G401.6 (cell line): ENCODE data around the gene COQ6.
"Not testable (repeated sequence)": the region's sequence is repeated elsewhere in the genome, so short reads cannot be mapped to it uniquely, and the experiment has no call there.

Source experiments
- FAIRE-seq: peaks from 2 replicates; lab custom pipeline; 2012; peaks lifted over from hg19 to GRCh38; lab: Jason Lieb, UNC

The COQ6 gene

DNA sequence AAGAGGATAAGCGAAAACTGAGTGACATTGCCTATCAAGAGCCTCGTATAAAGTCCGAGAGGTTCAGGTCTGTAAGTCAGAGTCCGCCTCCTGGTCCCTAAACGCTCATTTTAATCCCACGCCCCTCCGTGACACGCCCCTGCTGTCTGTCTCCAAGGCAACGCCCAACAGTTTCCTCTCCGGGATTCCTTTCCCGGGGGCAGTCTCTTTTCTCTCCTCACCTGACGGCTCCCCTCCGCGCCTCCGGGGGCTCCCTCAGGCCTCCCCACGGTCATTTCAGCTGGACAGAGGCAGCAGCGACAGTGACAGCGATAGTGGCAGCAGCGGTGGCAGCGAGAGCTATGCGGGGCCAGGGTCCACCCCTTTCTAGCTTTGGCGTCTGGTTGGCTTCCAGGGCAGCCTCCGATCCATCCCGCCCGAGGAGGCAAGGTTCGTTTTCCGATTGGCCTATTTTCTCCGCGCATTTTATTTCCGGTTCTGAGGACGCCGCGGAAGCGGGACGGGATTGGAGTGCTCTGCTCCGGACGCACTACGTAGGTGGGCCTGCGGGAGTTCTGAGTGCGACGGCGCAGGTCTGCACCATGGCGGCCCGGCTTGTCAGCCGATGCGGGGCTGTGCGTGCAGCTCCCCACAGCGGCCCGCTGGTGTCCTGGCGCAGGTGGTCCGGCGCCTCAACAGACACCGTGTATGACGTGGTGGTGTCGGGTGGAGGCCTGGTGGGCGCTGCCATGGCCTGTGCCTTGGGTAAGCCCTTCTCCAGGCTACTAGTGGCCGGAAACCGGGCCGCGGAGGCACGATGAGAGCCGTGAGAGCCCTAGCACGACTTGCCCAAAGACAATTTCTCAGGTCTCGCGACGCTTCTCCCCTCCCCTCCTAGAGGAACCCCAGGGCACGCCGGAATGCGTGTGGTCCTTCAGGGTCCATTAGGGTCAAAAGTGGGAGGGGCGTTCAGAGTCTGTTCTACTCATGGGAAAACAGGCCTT, at the start of gene COQ6, which contains the start of gene FAM161B:
COQ6 (plus strand) TSS at position 551 of the 983 bp plus-strand sequence; CDS start at position 582, 31 bp downstream.
FAM161B (minus strand) TSS at position 343 of the 983 bp plus-strand sequence; CDS start at position 275, 68 bp downstream.
- peak; percentile 94 for FAIRE-seq

DNA sequence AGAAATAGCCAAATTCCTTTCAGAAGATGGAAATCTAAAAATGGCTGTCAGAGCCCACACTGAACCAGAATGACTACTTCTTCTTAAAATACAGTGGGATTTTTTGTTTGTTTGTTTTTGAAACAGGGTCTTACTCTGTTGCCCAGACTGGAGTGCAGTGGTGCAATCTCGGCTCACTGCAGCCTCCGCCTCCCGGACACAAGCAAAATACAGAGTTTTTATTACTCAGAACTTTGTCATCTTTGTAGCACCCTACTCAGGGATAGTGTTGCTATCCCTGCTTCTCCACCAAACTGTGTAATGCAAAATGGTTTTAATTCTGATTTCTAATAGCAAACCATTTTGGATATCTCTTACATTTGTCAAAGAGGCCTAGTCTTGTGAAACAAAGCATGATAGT, 47.1 kb upstream of the COQ6 start:
- no peak for FAIRE-seq

DNA sequence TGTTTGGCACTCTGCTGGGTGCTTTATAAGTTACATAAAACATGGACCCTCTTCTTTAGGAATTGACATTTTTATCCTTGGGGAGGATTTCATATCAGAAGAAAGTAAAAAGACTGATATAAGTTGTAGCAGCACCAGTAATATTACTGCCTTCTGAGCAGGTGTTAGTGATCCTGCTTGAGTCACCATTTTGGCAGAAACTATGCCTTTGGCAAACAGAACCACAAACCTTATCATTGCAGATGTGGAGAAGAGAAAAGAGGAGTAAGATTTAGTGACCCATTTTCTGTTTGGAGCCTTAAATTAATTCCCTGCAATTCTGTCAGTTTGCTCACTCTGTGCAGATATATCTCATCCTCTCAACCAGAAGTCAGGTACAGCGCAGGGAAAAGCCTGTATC, 40.4 kb upstream of the COQ6 start:
- FAIRE-seq = no peak

DNA sequence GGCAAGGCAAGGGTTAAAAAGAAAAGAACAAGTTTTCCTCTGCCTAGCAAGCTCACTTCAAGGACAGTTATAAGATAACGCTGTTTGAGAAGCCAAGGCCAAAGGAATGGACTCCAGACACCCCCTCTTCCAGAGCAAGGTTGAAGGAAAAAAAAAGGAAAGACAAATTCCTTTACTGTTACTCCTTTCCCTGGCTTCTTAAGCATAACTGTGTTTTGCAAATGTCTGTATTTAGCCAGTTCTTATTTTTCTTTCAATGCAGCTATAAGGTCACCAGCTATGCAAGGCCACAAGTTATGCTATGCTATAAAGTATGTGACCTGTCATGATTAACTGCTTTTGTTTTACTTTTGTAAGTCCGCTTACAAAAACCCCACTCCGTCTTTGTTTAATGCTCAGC, 36.8 kb upstream of the COQ6 start:
- FAIRE-seq = no peak

DNA sequence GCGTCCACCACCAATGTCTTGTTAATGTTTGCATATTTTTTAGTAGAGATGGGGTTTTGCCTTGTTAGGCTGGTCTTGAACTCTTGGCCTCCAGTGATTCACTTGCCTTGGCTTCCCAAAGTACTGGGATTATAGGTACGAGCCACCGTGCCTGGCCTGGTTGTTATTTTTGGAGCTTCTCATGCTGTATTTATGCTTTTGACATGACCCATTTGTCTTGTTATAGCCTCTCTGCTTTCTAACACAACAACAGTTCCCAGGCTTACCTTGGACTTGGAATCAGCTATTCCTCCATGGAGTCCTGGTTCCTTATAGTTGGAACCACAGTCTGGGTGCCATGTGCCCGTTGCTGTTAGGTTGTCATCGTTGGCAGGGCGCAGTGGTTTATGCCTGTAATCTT, 33.8 kb upstream of the COQ6 start:
- no peak for FAIRE-seq

DNA sequence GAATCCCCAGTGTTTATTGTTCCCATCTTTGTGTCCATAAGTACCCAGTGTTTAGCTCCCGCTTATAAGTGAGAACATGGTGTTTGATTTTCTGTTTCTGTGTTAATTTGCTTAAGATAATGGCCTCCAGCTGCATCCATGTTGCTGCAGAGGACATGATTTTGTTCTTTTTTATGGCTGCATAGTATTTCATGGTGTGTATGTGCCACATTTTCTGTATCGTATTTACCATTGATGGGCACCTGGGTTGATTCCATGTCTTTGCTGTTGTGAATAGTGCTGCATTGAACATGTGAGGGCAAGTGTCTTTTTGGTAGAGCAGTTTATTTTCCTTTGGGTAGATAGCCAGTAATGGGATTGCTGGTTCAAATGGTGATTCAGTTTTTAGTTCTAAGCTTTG, 30.6 kb upstream of the COQ6 start:
- FAIRE-seq = not testable (repeated sequence)

DNA sequence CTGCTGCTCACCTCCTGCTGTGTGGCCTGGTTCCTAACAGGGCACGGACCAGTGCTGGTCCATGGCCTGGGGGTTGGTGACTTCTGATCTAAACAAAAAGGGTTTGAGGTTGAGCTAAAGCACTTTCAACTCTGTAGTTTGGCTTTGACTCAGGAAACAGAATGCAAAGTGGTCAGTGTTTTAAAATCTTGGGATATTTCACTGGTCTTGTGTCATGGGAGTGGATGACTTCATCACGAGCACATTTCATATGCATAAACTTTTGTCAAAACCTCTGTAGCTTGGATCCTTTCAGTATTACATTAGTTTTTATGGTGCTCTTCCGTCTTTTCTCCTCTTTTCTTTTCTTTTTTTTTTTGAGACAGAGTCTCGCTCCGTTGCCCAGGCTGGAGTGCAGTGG, 25.8 kb upstream of the COQ6 start:
- FAIRE-seq = no peak

DNA sequence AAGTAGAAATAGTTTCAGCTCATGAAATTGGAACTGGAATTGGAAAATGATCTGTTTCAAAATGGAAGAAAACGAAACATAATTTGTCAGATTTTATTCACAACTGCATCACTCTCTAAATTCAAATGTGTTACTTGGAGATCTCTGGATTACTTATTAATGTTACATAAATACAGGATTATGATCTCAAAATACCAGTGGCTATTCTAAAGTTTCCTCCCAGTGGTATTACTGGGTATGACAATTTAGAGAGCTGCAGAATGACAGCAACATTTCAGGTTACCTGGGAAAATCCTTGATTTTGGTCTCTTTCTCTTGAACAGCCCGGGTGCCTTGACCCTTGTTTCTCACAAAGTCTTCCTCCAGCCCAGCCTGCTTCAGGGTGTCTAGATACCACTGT, 14.4 kb upstream of the COQ6 start:
- peak; percentile 63 for FAIRE-seq

DNA sequence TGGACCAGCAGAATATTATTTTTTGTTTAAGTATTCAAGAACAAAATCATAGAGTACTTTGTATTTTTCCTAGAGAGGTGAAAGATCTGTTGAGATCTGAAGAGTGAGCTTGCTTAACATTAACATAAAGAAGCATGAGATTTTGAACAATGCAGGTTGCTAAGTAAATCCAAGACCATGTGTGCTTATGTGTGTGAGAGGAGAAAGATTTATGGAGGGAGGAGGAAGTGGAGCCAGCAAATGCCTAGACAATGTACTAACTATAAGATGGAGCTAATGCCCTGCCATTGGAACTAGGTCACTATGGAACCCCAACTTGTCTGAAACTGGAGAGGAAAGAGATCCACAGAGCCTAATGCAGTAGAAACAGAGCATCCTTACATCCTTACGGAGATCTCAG, 13.6 kb upstream of the COQ6 start:
- FAIRE-seq = no peak

DNA sequence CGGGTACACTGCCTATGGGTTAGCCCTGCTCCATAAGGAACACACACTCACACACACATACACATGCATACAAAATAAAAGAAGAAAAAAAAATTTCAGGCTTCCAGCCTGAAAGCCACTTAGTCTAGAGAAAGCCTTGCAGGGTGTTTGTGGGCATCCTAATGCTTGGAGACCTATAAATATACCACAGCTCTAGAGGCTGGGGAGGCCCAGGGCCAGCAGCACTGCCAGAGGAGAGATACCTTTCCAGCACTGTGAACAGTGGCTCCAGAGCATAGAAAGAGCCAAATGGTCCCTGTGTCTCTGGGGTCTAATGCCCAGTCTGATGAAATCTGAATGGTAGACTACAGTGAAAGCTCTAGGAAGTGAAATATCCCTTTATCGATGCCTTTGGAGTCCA, 13.1 kb upstream of the COQ6 start:
- FAIRE-seq = no peak

DNA sequence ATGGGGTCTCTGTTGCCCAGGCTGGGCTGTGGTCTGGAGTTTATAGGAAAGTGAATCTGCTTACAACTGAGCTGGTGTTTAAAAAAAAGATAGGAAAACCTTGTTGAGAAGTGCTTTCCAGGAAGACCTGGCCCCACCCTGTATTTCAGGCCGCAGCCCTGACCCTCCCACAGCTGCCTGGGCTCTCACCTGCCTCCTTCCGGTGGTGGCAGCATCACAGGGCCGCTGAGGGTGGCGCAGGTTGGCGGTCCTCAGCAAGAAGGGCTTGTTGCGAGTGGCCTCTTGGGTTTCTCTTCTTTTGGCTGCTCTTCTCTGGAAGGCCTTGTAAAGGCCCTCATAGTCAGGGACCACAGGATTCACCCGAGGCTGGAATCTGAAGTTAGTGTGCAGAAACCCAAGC, 7.9 kb upstream of the COQ6 start:
- FAIRE-seq = no peak

DNA sequence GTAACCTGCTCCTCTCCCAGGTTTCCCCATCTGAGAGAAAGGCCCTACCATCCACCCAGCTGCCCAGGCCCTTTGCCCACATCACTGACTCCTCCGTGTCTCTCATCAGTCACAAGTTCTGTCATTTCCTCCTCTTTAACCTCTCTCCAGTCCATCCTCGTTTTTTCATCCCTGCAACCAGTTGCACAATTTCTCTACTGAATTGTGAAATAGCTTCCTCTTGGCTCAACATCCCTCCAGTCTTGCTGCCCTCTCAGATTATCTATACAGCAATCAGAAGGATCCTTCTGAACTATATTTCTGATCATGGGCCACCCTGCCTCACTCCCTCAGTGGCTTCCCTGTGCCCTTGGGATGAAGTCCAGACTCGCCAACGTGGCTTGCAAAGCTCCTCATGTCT, 7.0 kb upstream of the COQ6 start:
- FAIRE-seq = no peak

DNA sequence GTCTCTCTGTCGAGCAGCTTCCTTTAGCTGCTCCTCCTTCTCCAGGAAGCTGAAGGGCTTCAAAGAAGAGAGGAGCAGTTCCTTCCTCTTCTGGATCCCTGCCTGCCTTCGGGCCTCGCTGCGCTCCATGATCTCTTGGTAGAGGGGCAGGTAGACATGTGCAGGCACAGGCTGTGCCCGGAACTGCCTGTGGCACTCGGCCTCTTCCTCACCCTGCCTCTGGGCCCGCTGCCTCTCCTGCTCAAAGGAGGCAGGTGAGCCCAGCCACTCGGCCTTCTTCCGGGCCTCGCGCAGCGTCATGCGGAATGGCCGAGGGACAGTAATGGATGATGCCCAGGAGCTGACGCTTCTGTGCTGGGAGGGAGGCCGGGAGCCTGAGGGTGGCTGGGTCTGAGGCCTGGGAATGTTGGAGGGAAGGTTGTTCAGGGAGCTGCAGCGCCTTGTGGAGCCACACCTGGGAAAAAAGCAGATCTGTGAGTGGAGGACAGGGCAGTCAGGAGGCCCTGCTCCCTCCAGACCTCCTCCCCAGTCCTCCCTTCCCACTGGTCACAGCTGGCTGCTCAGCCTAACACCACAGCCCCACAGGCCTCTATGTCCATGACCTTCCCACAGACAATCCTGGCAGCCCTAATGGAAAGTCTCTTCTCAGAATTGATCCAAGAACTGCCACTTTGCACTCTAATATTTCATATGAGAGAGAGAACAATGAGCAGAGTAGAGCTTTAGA, 5.5 kb upstream of the COQ6 start:
- no peak for FAIRE-seq

DNA sequence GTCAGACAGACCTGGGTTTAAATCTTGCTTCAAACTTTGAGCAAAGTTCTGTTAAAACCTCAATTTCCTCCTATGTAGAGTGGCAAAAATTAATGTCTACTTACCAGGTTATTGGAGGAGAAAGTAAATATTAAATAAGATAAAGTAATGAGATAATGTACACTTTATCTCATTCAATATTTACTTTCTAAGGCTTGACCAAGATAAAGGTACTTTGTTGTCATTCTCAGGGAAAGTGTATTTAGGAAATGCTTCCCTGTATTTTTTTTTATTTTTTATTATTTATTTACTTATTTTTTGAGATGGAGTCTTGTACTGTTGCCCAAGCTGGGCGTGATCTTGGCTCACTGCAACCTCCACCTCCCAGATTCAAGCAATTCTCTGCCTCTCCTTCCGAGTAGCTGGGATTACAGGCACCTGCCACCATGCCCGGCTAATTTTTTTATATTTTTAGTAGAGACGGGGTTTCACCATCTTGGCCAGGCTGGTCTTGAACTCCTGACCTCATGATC, 4.9 kb upstream of the COQ6 start:
- no peak for FAIRE-seq

DNA sequence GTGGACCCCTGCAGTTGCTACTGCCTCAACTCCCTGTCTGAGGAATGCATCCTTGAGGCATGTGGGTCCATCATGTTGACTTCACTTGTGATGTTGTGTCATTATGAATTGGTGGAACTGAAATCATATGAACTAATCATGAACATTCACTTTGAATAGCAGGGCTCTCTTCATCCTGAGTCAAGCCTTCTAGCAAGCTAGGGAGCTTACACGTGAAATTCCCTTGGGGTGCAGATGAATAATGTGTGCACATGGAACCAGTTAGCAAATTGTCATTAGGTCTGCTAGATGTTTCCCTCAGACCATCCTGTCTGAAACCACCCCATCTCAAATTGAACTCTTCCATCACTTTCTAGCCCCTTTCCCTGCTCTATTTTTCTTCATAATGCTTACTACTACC, 3.6 kb downstream of the COQ6 start:
- no peak for FAIRE-seq

DNA sequence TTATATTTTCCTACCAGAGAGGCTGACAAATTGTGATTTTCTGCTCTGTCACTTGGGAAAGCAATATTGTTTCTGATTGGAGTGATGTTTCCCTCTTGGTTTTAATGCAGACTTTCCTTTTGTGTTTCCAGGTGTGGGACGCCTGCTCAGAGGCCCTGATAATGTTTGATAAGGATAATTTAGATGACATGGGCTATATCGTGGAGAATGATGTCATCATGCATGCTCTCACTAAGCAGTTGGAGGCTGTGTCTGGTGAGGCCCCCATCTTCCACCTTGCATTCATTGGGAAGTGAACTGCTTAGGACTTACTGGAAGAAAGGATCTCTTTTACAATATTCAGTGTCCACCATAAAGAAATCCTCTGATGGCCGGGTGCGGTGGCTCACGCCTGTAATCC, 5.6 kb downstream of the COQ6 start:
- FAIRE-seq = no peak

DNA sequence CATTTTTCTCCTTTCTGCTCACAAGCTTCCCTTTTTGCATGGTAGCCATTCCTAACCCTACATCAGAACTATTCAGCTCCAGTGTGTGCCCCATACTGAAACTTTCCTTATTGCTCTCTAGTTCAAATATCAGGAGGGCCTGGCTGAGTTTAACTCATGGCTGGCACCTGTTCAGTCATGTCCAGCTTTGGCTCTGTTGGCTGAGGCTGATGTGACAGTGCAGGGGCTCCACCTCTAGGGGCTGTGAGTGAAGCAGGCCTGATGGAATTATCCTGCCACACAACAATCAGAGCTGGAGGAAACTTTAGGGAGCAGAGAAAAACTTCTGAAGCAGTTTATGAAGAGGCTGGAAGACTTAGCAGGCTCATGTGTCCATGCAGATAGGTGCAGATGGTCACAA, 8.5 kb downstream of the COQ6 start:
- no peak for FAIRE-seq

DNA sequence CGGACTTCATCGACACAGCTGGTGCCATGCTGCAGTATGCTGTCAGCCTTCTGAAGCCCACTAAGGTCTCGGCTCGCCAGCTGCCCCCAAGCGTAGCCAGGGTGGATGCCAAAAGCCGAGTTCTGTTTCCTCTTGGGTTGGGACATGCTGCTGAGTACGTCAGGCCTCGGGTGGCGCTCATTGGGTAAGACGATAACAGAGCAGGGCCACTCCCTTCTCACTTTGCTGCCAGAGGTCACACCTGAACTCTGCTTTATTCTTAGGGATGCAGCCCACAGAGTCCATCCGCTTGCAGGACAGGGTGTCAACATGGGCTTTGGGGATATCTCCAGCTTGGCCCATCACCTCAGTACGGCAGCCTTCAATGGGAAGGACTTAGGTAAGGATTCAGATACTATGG, 11.1 kb downstream of the COQ6 start:
- no peak for FAIRE-seq

DNA sequence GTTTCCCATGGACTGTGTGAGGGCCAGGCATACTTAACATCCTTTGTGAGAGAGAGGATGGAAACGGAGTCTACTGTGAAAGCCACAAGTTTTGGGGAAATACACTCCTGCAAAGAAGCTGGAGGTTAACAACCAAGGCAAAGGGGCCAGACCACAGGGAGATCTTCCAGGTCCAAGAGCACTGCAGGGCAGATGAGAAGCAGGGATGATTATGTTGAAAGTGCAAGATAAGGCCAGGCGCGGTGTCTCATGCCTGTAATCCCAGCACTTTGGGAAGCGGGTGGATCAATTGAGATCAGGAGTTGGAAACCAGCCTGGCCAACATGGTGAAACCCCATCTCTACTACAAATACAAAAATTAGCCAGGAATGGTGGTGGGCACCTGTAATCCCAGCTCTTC, 15.1 kb downstream of the COQ6 start:
- FAIRE-seq = no peak

DNA sequence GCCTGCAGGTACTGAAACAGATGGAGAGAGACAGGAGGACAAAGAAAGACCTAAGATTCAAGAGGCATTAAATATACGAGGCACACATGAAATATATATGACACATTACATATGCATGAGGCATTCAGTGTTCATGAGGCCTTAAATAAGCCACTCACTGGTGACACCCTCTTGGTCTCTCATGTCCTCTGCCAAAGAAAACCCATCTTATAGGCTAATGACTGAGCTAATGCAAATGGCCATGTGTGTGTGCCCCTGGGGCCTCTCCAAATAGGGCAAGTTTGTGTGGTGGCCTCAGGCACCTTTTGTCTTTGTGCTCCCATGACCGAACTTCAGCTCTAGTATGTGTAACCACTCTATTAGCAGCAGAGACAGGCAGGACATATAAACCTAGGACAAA, 18.8 kb downstream of the COQ6 start:
- no peak for FAIRE-seq

DNA sequence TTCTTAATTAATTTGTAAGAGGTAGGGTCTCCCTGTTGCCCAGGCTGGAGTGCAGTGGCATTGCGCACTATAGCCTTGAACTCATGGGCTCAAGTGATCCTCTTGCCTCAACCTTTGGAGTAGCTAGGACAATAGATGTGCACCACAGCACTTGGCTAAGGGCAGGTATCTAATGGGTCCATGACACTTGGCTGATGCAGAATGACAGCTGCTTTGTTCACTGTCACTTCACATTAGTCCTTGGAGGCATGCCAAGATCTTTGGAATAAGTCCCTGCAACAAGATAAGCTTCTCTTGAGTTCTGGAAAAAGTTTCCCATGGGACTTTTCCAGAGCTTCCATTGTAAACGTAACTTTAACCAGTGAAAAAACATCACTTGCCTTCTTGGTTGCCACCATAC, 23.4 kb downstream of the COQ6 start:
- no peak for FAIRE-seq

DNA sequence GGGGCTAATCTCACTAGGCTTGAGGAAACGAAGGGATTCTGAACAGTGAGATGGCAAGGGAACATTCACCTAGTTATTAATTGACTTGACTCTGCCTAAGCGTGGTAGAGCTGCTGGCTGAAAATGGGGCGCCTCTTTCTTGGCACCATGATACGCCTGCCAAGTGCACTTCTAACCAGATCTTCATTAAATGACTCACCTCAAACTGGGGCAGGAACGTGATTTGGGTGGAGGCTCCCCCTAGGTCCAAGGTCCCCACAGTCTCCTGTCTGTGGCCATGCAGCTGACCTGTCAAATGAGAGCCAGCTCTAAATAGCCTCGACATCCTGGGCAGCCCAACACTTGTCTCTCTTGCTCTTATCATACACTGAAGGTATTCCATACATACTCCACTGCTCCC, 26.0 kb downstream of the COQ6 start:
- FAIRE-seq = no peak

DNA sequence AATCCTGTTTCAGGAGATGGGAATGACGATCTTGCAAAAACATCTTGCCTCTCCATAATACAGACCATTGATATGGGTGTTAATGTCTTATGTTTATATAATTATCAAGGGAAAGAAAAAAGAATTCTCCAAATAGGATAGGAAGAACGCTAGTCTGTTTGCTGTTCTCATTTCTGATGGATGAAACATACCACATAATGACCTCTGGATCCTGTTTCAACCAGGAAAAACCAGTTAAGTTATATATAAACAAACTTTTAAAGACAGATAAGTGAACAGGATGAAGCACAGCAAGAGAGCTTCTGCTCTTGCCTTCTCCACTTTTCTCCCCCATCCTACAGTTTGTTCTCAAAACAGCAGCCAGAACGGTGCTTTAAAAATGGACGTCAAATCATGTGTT, 27.8 kb downstream of the COQ6 start:
- FAIRE-seq = no peak
